Stimulated activated CD4-positive, alpha-beta T cell treated with anti-CD3 and anti-CD28 coated beads, Interleukin-12 subunit alpha, Interleukin-12 subunit beta, amount 100 ng/mL, for 48 hours (primary cell): ENCODE results near the gene KRT82.

ENCODE experiments used
- DNase-seq, 3 donors: peaks; one replicate each; pipeline ENCODE4 v3.0.0-alpha.2; 2020; ENCODE audit warnings: low read depth in 2 of 3, low spot score in 1 of 3

KRT82 gene

GRCh38 chr12:52362118-52362726, 43.9 kb downstream of the KRT82 start:
- no peak for DNase-seq

GRCh38 chr12:52361553-52361952, 44.6 kb downstream of the KRT82 start:
- no peak for DNase-seq

- no peak for DNase-seq
These were observed 45.4 kb downstream of the KRT82 start for GRCh38 chr12:52360663-52361271.

GRCh38 chr12:52360106-52360662, 46.0 kb downstream of the KRT82 start:
- no peak for DNase-seq

- DNase-seq: no peak
These were observed 46.5 kb downstream of the KRT82 start for GRCh38 chr12:52359621-52360061.

- no peak for DNase-seq
These were observed 47.4 kb downstream of the KRT82 start for GRCh38 chr12:52358575-52359350.

- no peak for DNase-seq
These were observed 49.2 kb downstream of the KRT82 start for GRCh38 chr12:52356762-52357580.

DNA sequence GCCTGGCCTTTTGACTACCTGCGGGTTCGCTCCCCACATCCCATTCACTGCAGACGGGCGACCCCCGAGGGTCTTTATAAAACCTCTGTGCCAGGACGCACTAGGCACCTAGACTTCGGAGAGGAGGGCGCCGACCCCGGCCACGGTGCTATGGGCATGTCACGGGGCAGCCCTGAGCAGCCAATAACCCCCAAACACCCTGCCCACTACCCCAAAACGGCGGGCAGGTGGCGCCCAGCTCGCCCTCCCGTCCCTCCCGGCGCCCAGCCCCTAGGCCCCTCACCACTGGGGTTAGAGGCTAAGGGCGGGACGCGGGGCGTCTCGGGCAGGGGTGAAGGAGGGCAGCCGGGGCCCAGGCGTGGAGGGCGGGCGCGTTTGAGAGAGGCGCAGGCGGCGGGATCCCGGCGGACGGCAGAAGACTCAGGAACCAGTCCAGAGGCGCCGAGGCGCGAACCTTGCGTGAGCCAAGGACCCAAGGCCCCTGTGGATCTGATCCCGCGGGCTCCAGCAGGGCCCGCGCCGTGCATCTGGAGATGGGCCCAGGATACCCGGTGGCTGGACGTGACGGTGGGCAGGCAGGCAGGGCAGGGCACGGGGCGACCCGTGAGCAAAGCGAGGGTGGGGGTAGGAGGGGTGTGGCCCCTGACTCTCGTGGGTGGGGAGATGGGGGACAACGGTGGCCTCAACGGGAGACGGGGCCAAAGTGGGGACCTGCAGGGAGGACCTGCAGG, 49.9 kb downstream of the KRT82 start:
- DNase-seq: no peak

- DNase-seq: no peak
These were observed 51.0 kb downstream of the KRT82 start for GRCh38 chr12:52355176-52355575.

- no peak for DNase-seq
These were observed 51.9 kb downstream of the KRT82 start for GRCh38 chr12:52354200-52354599.

DNA sequence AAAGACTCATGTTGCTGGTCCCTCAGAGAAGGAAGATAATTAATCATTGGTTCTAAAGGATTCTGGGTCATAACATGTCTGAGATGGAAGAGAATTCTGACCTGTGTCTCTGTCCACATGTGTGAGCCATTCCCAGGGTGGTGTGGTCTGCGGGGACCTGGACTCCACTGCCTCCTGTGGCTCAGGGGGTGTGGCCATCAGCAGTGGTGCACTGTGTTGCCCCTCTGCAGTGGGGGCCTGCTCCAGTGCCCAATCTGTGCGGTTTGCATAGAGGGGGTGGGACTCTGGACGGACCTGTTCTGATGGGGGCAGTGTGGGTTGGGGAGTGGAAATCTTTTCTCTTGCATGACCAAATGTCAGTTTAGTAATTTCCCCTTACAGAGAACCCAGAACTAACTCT, 52.4 kb downstream of the KRT82 start:
- no peak for DNase-seq

DNA sequence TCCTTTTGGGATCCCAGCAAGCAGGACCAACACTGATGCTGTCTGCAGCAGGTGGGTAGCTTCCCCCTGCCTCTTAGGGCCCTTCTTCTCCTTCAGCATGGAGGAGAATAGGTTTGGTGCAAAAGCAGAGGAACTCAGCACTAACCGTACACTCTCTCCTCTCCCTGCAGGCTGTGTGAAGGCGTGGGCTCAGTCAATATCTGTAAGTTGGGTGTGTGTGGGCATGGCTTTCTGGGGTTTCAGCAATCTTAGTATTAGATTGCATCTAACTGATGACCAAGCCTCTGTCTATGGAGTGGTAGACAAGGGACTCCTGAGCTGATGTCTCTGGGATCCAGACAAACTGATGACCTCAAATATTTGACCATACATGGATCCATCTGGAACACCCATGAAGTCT, 53.2 kb downstream of the KRT82 start:
- DNase-seq: no peak

- no peak for DNase-seq
These were observed 54.7 kb downstream of the KRT82 start for GRCh38 chr12:52351196-52352059.

DNA sequence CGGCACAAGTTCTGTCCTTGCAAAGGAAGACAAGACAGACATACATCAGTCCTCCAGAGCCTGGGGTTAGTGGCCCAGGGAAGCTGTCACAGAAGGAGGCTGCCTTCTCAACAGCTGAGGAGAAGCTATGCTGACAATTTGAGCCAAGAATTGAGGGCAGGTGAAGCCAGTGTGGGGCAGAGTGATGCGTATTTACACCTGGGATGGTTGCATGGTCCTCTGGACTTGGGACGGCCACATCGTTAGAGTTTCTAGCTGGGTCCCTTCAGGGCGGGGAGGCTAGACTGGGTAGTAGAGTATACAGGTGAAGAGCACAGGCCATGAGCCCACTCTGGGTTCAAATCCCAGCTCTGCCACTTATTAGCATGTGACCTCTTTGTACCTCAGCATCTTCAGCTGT, 55.3 kb downstream of the KRT82 start:
- no peak for DNase-seq

- no peak for DNase-seq
These were observed 56.0 kb downstream of the KRT82 start for GRCh38 chr12:52350021-52350620.

- DNase-seq: no peak
These were observed 56.9 kb downstream of the KRT82 start for GRCh38 chr12:52349196-52349595.

DNA sequence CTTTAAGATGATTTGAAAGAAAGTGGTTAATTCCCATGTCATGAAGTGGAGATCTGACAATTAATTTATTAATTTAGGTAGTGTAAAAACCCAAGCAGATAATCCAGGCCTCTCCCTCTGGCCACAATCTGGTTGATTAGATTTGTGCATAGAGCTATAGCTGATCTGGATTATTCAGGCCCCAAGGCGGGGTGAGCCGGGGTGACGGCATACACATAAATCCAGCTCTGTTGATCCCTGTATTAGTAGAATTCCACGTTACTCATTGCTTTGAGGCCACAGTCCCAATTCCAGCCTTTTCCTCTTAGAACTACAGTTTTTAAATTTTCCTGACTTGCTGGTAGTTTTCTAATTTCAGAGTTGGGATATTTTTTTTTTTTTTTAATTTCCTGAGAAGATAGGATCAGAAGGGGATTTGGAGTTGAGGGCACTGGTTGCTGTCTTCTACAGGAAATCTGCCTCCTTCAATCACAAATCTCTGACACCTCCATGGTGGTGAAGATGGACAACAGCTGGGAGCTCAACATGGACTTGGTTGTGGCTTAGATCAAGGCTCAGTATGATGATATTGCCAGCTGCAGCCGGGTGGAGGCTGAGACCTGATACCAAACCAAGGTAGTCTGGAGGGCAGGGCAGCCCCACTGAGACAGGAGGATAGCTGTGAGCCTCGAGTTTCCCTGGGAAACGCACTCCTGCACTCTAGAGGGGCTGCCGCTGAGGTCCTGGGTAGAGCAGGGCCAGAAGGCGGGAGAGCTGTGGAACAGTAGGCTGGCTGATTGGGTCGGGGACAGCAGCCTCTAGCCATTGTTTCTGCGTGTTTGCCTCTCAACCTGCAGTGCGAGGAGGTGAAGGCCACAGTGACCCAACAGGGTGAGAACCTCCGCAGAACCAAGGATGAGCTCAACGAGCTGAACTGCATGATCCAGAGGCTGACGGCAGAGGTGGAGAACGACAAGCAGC, 58.3 kb downstream of the KRT82 start:
- DNase-seq: no peak

- no peak for DNase-seq
These were observed 59.1 kb downstream of the KRT82 start for GRCh38 chr12:52347016-52347415.
